Measurements from ENCODE around the gene MOCS3. TPM values are rescaled to one million over a fixed set of nuclear protein-coding genes. Genes with fewer than 3 reads are reported as not detected.
"Not testable (repeated sequence)": the region's sequence is repeated elsewhere in the genome, so short reads cannot be mapped to it uniquely, and the experiment has no call there.

MOCS3 gene
- polyA plus RNA-seq, 2 of the 4 experiments (the other 2 are of a cell fraction) = 4.8 to 5.7 TPM

- no peak for TF ChIP-seq ATOH8 (CRISPR knock-in tag; IDR thresholded peaks at IDR 0.05; ENCODE audit: low read depth)
- no peak for TF ChIP-seq HOXB13 (CRISPR knock-in tag; IDR thresholded peaks at IDR 0.05; ENCODE audit: low read depth)
- TF ChIP-seq HOXA7 (CRISPR knock-in tag; IDR thresholded peaks at IDR 0.05) = no peak
- no peak for TF ChIP-seq ZSCAN20 (CRISPR knock-in tag; IDR thresholded peaks at IDR 0.05)
- no peak for TF ChIP-seq SREBF2 (IDR thresholded peaks at IDR 0.05)
- TF ChIP-seq NFE2L2 (conservative IDR thresholded peaks at IDR 0.05; ENCODE audit: low read length) = no peak
Measured at GRCh38 chr20:50969912-50970311, 11.3 kb downstream of the MOCS3 start (continued).

- H3K4me2 ChIP-seq = no peak overlapping the region
- FAIRE-seq (no peak), DNase-seq (ENCODE audit: low read depth in 1 of 2, low spot score in 1 of 2) (no peak), ATAC-seq (no peak)
- no peak overlapping the region for H3K4me3 ChIP-seq
- H3K4me1 ChIP-seq = peaks cover 18% of the 10 kb centered on the region
- no peak for TF ChIP-seq RARB (CRISPR knock-in tag; IDR thresholded peaks at IDR 0.05)
- no peak for TF ChIP-seq MAFK (IDR thresholded peaks at IDR 0.05; ENCODE audit: partially characterized antibody)
- no peak for TF ChIP-seq PHF8 (IDR thresholded peaks at IDR 0.05; ENCODE audit: borderline replicate concordance, low read depth)
- TF ChIP-seq MAZ (IDR thresholded peaks at IDR 0.05; ENCODE audit: borderline replicate concordance, low read depth, low read length) = no peak
- no peak for TF ChIP-seq SMC3 (IDR thresholded peaks at IDR 0.05)
- no peak for TF ChIP-seq JUN (IDR thresholded peaks at IDR 0.05)
- TF ChIP-seq ZSCAN20 (CRISPR knock-in tag; IDR thresholded peaks at IDR 0.05) = no peak
- TF ChIP-seq EHF (CRISPR knock-in tag; IDR thresholded peaks at IDR 0.05) = no peak
- TF ChIP-seq JUNB (IDR thresholded peaks at IDR 0.05) = no peak
- TF ChIP-seq HOXB5 (CRISPR knock-in tag; IDR thresholded peaks at IDR 0.05) = no peak
- TF ChIP-seq POLR2AphosphoS2 (conservative IDR thresholded peaks at IDR 0.05; ENCODE audit: low read length) = no peak
- no peak for TF ChIP-seq FOSB (CRISPR knock-in tag; IDR thresholded peaks at IDR 0.05)
- no peak for TF ChIP-seq ATOH8 (CRISPR knock-in tag; IDR thresholded peaks at IDR 0.05; ENCODE audit: low read depth)
- TF ChIP-seq TP53 (CRISPR knock-in tag; IDR thresholded peaks at IDR 0.05) = no peak
- no peak for TF ChIP-seq ESRRA (IDR thresholded peaks at IDR 0.05; ENCODE audit: borderline replicate concordance, low read length)
- TF ChIP-seq POLR2A (IDR thresholded peaks at IDR 0.05; ENCODE audit: low read length) = no peak
- TF ChIP-seq CHD2 (IDR thresholded peaks at IDR 0.05; ENCODE audit: low read length, partially characterized antibody) = no peak
- CTCF ChIA-PET = interaction anchor here (0.9 to 4.8 kb wide), 6 partner anchors 9 to 331 kb away, joined by 3 to 23 read pairs (median 5); partner anchors contain the start of gene ADNP
- POLR2A ChIA-PET = no interaction called here
- H3K27ac ChIP-seq = no peak overlapping the region
- H3K9me3 ChIP-seq = no peaks in the 10 kb centered on the region
- 77% methylated on average over 10 of the region's 10 CpGs for WGBS (ENCODE audit: missing lambda C conversion rate)
Measured at GRCh38 chr20:50975701-50976330, 17.2 kb downstream of the MOCS3 start.

DNA sequence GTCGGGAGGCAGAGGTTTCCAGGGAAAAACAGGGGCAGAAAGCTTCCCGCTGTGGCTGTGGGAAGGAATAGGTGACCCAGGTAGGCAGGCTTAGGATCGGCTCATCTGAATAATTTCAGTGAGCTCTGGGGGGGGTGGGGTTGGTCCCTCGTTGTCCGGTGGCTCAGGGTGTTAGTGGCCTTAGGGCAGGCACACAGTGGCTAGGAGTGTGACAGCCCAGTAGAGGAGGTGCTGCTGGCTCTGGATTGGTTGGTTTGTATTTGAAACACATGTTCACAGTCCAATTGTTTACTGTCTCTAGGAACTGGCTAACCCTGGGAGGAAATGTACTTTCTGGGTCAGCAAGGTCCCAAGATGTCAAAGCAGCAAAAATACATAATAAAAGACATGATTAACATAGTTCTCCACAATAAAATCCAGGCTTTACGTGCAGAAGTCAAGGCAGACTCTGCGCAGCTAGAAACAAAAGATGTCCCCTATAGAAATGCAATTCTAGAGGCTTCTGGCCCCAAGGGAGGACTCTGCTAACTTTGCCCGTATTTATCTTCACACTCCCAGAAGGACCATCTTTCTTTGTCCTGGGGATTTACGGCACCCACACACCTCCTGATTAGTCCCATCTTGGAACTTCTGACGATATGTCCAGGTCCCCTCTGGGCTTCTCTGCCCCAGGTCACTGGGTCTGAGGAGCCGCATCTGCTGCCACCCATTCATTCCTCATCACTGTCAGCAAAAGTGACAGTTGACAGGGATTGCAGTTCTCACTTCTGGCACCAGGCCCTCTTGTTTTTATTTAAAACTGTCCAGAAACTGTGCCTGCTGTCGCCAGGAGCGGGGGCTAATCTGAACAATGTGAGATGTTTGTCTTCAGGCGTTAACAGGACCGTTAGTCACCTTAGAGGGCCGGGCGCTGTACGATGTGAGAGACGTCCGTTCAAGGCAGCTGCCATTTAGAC lies 18.7 kb downstream of the MOCS3 start:
- no peak overlapping the region for H3K27ac ChIP-seq
- peaks cover 33% of the 10 kb centered on the region for H3K4me1 ChIP-seq
- ChIA-PET POLR2A (no interaction called here), CTCF (interaction anchor here (0.6 to 1.9 kb wide), 5 partner anchors 10 to 330 kb away, joined by 3 to 7 read pairs (median 3); partner anchors contain the start of gene BCAS4)
- no peaks in the 10 kb centered on the region for H3K9me3 ChIP-seq
- no peak for ATAC-seq
- no peak overlapping the region for H3K4me3 ChIP-seq
- FAIRE-seq = no peak
- no peak overlapping the region for H3K4me2 ChIP-seq
- no peak for DNase-seq (ENCODE audit: low read depth in 1 of 2, low spot score in 1 of 2)
- TF ChIP-seq NR3C1 (IDR thresholded peaks at IDR 0.05) = no peak
- no peak for TF ChIP-seq HDAC2 (IDR thresholded peaks at IDR 0.05)
- no peak for TF ChIP-seq CTCF (IDR thresholded peaks at IDR 0.05)
- TF ChIP-seq CEBPB (IDR thresholded peaks at IDR 0.05) = no peak
- no peak for TF ChIP-seq EP300 (IDR thresholded peaks at IDR 0.05)
- no peak for TF ChIP-seq RCOR1 (IDR thresholded peaks at IDR 0.05; ENCODE audit: low read depth, low read length)
- TF ChIP-seq FOXS1 (CRISPR knock-in tag; IDR thresholded peaks at IDR 0.05) = no peak
- 72% methylated on average over 20 of the region's 20 CpGs for WGBS (ENCODE audit: missing lambda C conversion rate)

DNA sequence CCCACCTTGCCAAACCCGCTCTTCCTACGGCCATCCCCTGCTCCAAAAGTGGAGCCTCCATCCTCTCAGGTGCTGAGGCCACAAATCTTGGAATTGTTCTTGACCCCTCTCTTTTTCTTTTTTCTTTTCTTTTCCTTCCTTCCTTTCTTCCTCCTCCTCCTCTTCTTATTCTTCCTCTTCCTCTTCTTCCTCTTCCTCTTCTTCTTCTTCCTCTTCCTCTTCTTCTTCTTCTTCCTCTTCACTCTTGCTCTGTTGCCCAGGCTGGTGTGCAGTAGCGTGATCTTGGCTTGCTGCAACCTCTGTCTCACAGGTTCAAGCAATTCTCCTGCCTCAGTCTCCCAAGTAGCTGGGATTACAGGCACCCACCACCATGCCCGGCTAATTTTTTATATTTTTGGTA lies 19.9 kb downstream of the MOCS3 start:
- H3K4me2 ChIP-seq; FAIRE-seq; ATAC-seq; POLR2A ChIA-PET; H3K27ac ChIP-seq; H3K9me3 ChIP-seq; H3K4me3 ChIP-seq; DNase-seq (ENCODE audit: low read depth in 1 of 2, low spot score in 1 of 2): not testable (repeated sequence)
- CTCF ChIA-PET = interaction anchor here (0.9 to 1.9 kb wide), 2 partner anchors 9 to 329 kb away, joined by 7 to 8 read pairs; no protein-coding TSS in a partner anchor
- peaks cover 41% of the 10 kb centered on the region for H3K4me1 ChIP-seq
- 90% methylated on average over 4 of the region's 4 CpGs for WGBS (ENCODE audit: missing lambda C conversion rate)

All from A549 (cell line).